Choroid plexus epithelial cell (primary cell): ENCODE results near the gene SERTAD3.

ENCODE experiments used
- DNase-seq: peaks from one replicate; pipeline ENCODE4 v3.0.0-alpha.2; 2010; ENCODE audit warnings: low read depth
- H3K4me3 ChIP-seq: 2 replicates; pipeline ENCODE4 v1.5.1; 2011; ENCODE audit warnings: low read depth, mild to moderate bottlenecking, control low read depth, low read length, moderate library complexity
- TF ChIP-seq, protein P1 (sequence below): conservative IDR thresholded peaks from 2 replicates; pipeline ENCODE4 v1.5.1; 2011; ENCODE audit warnings: low read depth, mild to moderate bottlenecking, control low read depth, inconsistent platforms, low read length, moderate library complexity

The SERTAD3 gene

GRCh38 chr19:40423938-40424337 is 20.2 kb downstream of the SERTAD3 start:
- no peak for DNase-seq
- TF ChIP-seq, protein P1, sequence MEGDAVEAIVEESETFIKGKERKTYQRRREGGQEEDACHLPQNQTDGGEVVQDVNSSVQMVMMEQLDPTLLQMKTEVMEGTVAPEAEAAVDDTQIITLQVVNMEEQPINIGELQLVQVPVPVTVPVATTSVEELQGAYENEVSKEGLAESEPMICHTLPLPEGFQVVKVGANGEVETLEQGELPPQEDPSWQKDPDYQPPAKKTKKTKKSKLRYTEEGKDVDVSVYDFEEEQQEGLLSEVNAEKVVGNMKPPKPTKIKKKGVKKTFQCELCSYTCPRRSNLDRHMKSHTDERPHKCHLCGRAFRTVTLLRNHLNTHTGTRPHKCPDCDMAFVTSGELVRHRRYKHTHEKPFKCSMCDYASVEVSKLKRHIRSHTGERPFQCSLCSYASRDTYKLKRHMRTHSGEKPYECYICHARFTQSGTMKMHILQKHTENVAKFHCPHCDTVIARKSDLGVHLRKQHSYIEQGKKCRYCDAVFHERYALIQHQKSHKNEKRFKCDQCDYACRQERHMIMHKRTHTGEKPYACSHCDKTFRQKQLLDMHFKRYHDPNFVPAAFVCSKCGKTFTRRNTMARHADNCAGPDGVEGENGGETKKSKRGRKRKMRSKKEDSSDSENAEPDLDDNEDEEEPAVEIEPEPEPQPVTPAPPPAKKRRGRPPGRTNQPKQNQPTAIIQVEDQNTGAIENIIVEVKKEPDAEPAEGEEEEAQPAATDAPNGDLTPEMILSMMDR = no peak
- peak overlapping the region; percentile 46 for H3K4me3 ChIP-seq

DNA sequence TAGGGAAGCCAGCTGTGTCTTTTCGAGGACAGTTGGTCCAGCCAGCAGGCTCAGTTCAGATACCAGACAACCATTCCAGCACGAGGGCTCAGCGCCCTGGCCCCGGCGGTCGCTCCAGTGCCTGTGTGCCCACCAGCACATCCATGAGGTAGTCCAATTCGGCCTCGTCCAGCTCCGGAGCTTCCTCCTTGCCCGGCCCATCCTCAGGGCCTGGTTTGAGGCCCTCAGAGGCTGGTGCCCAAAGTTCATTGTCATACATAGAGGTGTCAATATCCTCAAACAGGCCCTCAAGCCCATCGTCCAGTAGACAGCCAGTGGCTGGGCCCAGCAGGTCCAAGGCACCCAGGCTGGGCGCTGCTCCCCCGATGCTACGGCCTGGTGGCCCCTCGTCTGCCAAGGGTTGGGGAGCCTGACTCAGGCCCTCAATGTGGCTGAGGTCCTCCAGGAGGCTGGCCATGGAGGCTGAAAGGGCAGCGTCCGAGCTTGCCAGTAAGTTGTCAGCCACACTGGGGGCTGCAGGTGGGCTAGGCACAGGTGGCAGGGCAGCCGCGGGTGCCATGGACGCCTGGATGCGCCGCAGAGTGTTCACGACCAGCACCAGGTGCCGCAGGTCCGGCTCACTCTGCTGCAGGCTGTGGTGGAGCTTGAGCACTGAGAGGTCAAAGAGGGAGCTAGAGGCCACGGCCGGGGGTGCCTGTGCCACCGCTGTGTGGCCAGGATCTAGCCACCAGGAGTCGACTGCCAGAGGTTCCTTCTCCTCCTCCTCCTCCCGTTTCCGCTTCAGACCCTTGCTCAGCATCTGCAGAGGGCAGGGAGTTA is 21.2 kb downstream of the SERTAD3 start:
- DNase-seq = no peak
- H3K4me3 ChIP-seq = no peak overlapping the region
- TF ChIP-seq, protein P1 = no peak

DNA sequence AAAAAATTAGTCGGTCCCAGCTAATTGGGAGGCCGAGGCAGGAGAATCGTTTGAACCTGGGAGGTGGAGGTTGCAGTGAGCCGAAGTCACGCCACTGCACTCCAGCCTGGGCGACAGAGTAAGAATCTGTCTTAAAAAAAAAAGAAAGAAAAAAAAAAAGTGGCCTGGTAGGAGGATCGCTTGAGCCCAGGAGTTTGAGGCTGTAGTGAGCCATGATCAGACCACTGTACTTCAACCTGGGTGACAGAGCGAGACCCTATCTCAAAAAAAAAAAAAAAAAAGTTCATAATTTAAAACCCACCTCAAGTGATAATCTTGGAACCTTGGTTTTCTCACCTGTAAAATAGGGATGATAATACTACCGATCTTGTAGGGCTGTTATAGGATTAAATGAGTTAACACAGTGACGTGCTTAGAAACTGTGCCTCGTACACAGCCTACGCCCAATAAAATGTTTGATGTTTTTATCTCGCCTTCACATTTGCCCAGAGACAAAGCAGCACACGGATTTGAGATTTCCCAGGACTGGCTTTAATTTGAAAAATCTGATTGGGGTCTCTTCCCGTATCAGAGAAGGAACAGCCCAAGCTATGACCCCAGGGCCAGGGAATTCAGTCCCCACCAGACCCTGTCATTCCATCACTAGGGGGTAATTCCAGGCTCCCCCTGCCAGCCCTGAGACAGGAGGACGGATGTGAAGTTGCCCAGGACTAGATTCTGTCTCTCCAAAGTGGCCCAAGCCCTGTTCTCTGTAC is 22.0 kb downstream of the SERTAD3 start:
- no peak for DNase-seq
- TF ChIP-seq, protein P1 = no peak
- no peak overlapping the region for H3K4me3 ChIP-seq

DNA sequence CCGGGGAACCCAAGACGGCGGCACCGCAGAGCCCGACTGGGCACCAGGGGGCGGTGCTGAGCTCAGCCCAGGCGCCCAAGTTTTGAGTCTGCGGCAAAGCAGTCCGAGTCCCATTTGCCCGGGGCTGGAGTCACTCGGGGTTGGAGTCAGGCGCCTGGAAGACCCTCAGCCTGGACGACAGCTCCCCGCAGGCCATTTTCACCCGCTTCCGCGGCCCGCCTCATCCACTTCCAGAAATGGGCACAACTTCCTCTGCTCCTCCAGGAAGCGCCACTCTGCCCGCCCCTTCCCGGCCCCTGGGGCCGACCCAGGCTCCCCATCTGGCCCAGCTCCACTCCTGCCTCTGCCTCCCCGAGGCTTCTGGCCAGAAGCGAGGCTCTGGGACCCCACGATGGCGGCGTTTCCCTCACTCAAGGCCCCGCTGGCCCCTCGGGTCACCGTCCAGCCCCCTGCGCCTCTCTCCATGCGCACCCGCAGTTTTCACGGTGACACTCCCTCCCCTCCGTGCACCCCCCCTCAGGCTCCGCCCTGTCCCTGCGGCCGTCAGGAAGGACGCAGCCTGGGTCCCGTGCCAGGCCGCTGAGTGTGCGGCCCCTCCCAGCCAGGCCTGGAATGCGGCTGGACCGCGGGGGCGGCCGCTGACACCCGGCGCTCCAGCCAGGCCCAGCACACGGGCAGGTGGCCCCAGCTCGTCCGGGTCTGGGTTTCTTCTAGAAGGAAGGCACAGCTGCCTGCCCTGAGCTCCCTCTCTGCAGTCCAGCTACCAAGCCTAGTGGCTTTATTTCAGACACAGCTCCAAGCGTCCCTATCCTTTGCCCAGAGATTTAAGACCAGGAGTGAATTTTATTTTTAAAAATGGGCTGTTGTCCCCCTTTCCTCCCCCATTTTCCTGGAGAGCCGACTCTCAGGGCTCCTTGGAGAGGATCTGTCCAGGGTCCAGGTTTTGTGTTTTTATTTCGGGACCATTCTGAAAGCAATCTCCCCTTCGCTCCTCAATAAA is 23.1 kb downstream of the SERTAD3 start:
- TF ChIP-seq, protein P1 = peak; percentile 94
- peak; percentile 89 for DNase-seq

DNA sequence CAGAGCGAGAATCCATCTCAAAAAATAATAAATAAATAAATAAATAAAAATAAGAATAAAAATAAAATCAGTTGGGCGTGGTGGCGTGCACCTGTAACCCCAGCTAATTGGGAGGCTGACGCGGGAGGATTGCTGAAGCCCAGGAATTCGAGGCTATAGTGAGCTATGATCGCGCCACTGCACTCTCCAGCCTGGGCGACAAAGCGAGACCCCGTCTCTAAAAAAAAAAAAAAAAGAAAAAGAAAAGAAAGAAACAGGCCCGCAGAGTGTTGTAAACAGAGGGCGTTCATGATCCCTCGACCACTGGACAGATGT is 23.7 kb downstream of the SERTAD3 start:
- no peak for DNase-seq
- TF ChIP-seq, protein P1 = no peak
- H3K4me3 ChIP-seq = peak overlapping the region; percentile 74

More for the DNA sequence above, 23.1 kb downstream of the SERTAD3 start:
- peak overlapping the region; percentile 74 for H3K4me3 ChIP-seq

DNA sequence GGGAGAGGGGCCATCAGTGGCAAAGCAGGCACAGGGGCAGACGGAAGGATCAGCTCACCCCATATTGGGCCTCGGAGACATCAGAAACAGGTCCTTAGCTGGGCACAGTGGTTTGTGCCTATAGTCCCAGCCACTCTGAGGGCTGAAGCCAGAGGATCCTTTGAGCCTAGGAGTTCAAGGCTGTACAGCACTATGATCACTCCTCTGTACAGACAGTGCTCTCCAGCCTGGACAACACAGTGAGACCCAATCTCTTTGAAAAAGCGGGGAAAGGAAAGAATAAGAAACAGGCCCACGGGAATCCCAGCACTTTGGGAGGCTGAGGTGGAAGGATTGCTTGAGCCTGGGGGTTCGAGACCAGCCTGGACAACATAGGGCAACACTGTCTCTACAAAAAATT is 24.4 kb downstream of the SERTAD3 start:
- no peak for DNase-seq
- H3K4me3 ChIP-seq = no peak overlapping the region
- TF ChIP-seq, protein P1 = no peak
